ENCODE results near the gene TMEM50A. TPM values are rescaled to one million over a fixed set of nuclear protein-coding genes. Genes with fewer than 3 reads are reported as not detected.
"Not testable (repeated sequence)": the region's sequence is repeated elsewhere in the genome, so short reads cannot be mapped to it uniquely, and the experiment has no call there.

Gene TMEM50A
- polyA plus RNA-seq (2013, experiment 1 of 2): 108 TPM
- polyA plus RNA-seq (2013, experiment 2 of 2): 110 TPM

DNA sequence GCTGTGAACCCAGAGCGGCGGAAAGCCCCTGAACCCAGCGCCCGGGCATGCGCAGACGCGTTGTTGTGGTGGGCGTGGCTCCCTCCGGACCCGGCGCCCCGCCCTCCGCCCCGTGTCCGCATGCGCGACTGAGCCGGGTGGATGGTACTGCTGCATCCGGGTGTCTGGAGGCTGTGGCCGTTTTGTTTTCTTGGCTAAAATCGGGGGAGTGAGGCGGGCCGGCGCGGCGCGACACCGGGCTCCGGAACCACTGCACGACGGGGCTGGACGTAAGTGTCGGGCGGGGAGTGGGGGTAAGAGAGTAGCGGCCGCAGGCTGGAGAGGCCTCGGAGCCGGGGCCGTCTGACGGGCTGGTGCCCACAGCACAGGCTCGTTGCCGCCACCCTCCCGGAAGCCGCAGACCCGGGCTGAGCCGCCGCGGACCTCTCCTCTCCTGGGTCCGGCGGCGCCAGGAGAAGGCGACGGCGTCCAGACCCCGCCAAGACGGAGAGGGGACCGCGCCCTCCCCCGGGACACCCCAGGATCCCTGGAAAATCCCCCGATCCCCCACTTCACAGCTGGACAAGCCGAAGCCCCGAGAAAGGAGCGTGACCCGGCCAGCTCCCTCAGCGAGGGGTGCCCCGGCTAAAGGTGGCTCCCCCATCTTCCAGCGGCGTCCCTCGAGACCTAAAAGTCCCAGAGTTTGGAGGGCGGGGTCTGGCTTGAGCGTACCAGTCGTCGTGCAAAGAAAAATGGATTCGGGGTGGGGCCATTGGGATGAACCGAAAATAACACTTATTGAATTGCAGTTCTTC lies at the start of gene TMEM50A:
TMEM50A (plus strand) TSS at position 147 of the 794 bp plus-strand sequence. CDS start 2,153 bp downstream, outside the sequence.
- H4K91ac ChIP-seq (ENCODE audit: low read depth, low read length, poor library complexity): no peak within 1 kb of the TSS
- no peaks in the 10 kb centered on the region for H3K27me3 ChIP-seq (ENCODE audit: control insufficient read depth in 3 of 3, insufficient read depth in 3 of 3, low read depth in 1 of 3, low read length in 3 of 3)
- peak within 1 kb of the TSS; percentile 98 for H2AFZ ChIP-seq (ENCODE audit: low read length)
- DNase-seq (ENCODE audit: low spot score): peak; percentile 93
- no peaks in the 10 kb centered on the region for H3K4me1 ChIP-seq (ENCODE audit: control insufficient read depth in 2 of 2, insufficient read depth in 1 of 2, low read depth in 1 of 2, low read length in 2 of 2)
- peak within 1 kb of the TSS; percentile 99 for H2BK15ac ChIP-seq (ENCODE audit: low read length)
- H4K8ac ChIP-seq (ENCODE audit: low read depth, low read length): no peak within 1 kb of the TSS
- H2AK5ac ChIP-seq (ENCODE audit: low read depth, low read length): peak within 1 kb of the TSS; percentile 46
- H2BK12ac ChIP-seq (ENCODE audit: low read length): no peak within 1 kb of the TSS
- peaks cover 4% of the 10 kb centered on the region for H3K79me1 ChIP-seq (ENCODE audit: low read depth, low read length)
- no CpG with 5 or more reads among the region's 75 CpGs for WGBS, 2 donors (ENCODE audit: extremely low coverage in 2 of 2, insufficient read length in 2 of 2, insufficient replicate concordance in 1 of 2)
- peak within 1 kb of the TSS; percentile 89 for H3K14ac ChIP-seq (ENCODE audit: low read length)
- H3K9me3 ChIP-seq (replicated peaks in 1 of 2; ENCODE audit: control insufficient read depth in 2 of 2, insufficient read depth in 1 of 2, low read depth in 1 of 2, low read length in 2 of 2): no peaks in the 10 kb centered on the region
- peak within 1 kb of the TSS; percentile 97 for H3K27ac ChIP-seq (replicated peaks; ENCODE audit: low read length)
- H3K9ac ChIP-seq (ENCODE audit: low read depth, low read length, poor library complexity): peak within 1 kb of the TSS; percentile 95
- peak within 1 kb of the TSS; percentile 93 for H2BK5ac ChIP-seq (ENCODE audit: low read length)
- H3K18ac ChIP-seq (ENCODE audit: low read length): peak within 1 kb of the TSS; percentile 98
- H3K4me2 ChIP-seq (ENCODE audit: insufficient read depth, low read length, poor library complexity, severe bottlenecking): peak within 1 kb of the TSS; percentile 73
- no peak within 1 kb of the TSS for H2BK120ac ChIP-seq (ENCODE audit: low read depth, low read length)
- peak within 1 kb of the TSS; percentile 85 for H3K23ac ChIP-seq (ENCODE audit: low read depth, low read length, poor library complexity)
- H3K4ac ChIP-seq (ENCODE audit: low read length): no peak within 1 kb of the TSS
- H3K36me3 ChIP-seq (replicated peaks in 1 of 2; ENCODE audit: control insufficient read depth in 2 of 2, insufficient read depth in 2 of 2, low read length in 2 of 2): peaks cover 0 to 23% of the 10 kb centered on the region in 2 donors
- H3K4me3 ChIP-seq (ENCODE audit: low read length in 2 of 2): peak within 1 kb of the TSS; percentile 97

DNA sequence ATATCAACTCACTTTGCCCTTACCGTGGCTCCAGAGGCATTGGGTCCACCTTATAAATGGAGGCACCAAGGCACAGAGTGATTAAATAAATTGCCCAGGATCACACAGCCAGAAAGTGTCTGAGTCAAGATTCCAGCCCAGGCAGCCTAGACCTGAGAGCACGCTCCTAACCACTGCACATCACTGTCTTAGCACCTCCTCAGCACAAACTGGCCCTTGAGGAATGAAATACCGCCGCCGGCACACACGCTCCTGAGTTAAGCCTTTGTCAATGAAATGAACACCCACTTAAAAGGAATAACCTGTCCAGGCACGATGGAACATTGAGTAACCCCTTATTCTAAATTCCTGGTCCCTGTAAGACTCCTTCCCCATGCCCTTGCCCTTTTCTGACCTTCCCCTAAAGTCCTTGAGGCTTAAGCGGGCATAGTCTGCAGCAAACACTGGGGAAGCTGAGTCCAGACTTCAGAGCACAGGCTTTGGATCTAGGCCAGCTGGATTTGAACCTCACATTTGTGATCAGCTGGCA lies 49.5 kb upstream of the TMEM50A start:
- not testable (repeated sequence) for H2BK12ac ChIP-seq (ENCODE audit: low read length); H3K18ac ChIP-seq (ENCODE audit: low read length); H3K14ac ChIP-seq (ENCODE audit: low read length); H3K27ac ChIP-seq (replicated peaks; ENCODE audit: low read length); H3K4me2 ChIP-seq (ENCODE audit: insufficient read depth, low read length, poor library complexity, severe bottlenecking); H3K4me1 ChIP-seq (ENCODE audit: control insufficient read depth in 2 of 2, insufficient read depth in 1 of 2, low read depth in 1 of 2, low read length in 2 of 2); H3K4ac ChIP-seq (ENCODE audit: low read length); H3K27me3 ChIP-seq (ENCODE audit: control insufficient read depth in 3 of 3, insufficient read depth in 3 of 3, low read depth in 1 of 3, low read length in 3 of 3); H3K36me3 ChIP-seq (replicated peaks in 1 of 2; ENCODE audit: control insufficient read depth in 2 of 2, insufficient read depth in 2 of 2, low read length in 2 of 2); H3K9me3 ChIP-seq (replicated peaks in 1 of 2; ENCODE audit: control insufficient read depth in 2 of 2, insufficient read depth in 1 of 2, low read depth in 1 of 2, low read length in 2 of 2); H3K9ac ChIP-seq (ENCODE audit: low read depth, low read length, poor library complexity); H3K23ac ChIP-seq (ENCODE audit: low read depth, low read length, poor library complexity); H3K4me3 ChIP-seq (ENCODE audit: low read length in 2 of 2); H2AK5ac ChIP-seq (ENCODE audit: low read depth, low read length); H2AFZ ChIP-seq (ENCODE audit: low read length); DNase-seq (ENCODE audit: low spot score); H2BK120ac ChIP-seq (ENCODE audit: low read depth, low read length); H3K79me1 ChIP-seq (ENCODE audit: low read depth, low read length); H2BK5ac ChIP-seq (ENCODE audit: low read length); H4K91ac ChIP-seq (ENCODE audit: low read depth, low read length, poor library complexity); H4K8ac ChIP-seq (ENCODE audit: low read depth, low read length); H2BK15ac ChIP-seq (ENCODE audit: low read length)
- no CpG with 5 or more reads among the region's 8 CpGs for WGBS, 2 donors (ENCODE audit: extremely low coverage in 2 of 2, insufficient read length in 2 of 2, insufficient replicate concordance in 1 of 2)

DNA sequence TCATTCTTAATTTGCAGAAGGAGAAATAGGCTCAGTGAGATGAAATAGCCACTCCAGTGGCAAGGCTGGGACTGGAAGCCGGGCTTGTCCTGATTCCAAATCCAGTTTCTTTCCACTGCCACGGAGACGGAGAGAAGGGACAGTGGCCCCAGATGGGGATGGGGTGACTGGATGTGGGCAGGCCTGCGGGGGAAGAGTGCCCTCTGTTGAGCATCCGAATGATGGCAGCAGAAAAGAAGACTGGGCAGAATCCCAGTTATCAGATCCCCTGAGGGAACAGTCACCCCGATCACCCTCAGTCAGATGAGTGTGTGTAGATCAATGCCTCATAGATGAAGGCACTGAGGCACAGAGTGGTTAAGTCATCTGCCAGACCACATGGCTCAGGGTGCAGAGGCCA lies 48.1 kb upstream of the TMEM50A start:
- H3K23ac ChIP-seq (ENCODE audit: low read depth, low read length, poor library complexity); H2AK5ac ChIP-seq (ENCODE audit: low read depth, low read length); H3K4me2 ChIP-seq (ENCODE audit: insufficient read depth, low read length, poor library complexity, severe bottlenecking); H2BK15ac ChIP-seq (ENCODE audit: low read length); H3K9ac ChIP-seq (ENCODE audit: low read depth, low read length, poor library complexity); H3K27me3 ChIP-seq (ENCODE audit: control insufficient read depth in 3 of 3, insufficient read depth in 3 of 3, low read depth in 1 of 3, low read length in 3 of 3); H2AFZ ChIP-seq (ENCODE audit: low read length); H3K4me1 ChIP-seq (ENCODE audit: control insufficient read depth in 2 of 2, insufficient read depth in 1 of 2, low read depth in 1 of 2, low read length in 2 of 2); H3K18ac ChIP-seq (ENCODE audit: low read length); H3K27ac ChIP-seq (replicated peaks; ENCODE audit: low read length); H2BK5ac ChIP-seq (ENCODE audit: low read length); H3K36me3 ChIP-seq (replicated peaks in 1 of 2; ENCODE audit: control insufficient read depth in 2 of 2, insufficient read depth in 2 of 2, low read length in 2 of 2); H3K79me1 ChIP-seq (ENCODE audit: low read depth, low read length); H3K4me3 ChIP-seq (ENCODE audit: low read length in 2 of 2); DNase-seq (ENCODE audit: low spot score); H3K14ac ChIP-seq (ENCODE audit: low read length); H2BK12ac ChIP-seq (ENCODE audit: low read length); H4K91ac ChIP-seq (ENCODE audit: low read depth, low read length, poor library complexity); H3K4ac ChIP-seq (ENCODE audit: low read length); H3K9me3 ChIP-seq (replicated peaks in 1 of 2; ENCODE audit: control insufficient read depth in 2 of 2, insufficient read depth in 1 of 2, low read depth in 1 of 2, low read length in 2 of 2); H2BK120ac ChIP-seq (ENCODE audit: low read depth, low read length); H4K8ac ChIP-seq (ENCODE audit: low read depth, low read length): not testable (repeated sequence)
- WGBS, 2 donors (ENCODE audit: extremely low coverage in 2 of 2, insufficient read length in 2 of 2, insufficient replicate concordance in 1 of 2): no CpG with 5 or more reads among the region's 6 CpGs

DNA sequence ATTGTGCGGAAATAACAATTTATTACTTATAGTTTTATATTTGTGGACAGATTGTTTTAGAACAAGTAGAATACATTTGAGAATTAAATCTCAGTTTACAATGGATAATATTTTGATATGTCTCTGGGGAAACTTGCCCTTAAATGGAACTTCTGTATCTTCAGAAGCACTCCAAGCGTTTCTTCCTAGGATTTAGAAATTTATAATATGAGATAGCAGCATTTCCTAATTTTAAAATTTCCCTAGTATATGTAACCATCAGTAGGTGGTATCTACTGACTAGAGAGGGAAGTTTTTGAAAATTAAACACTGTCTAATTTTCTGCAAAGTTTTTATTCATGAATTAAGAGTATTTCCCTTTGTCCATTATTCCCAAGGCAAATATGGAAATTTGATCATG lies 44.7 kb upstream of the TMEM50A start:
- not testable (repeated sequence) for H3K36me3 ChIP-seq (replicated peaks in 1 of 2; ENCODE audit: control insufficient read depth in 2 of 2, insufficient read depth in 2 of 2, low read length in 2 of 2); H4K91ac ChIP-seq (ENCODE audit: low read depth, low read length, poor library complexity); H3K4me2 ChIP-seq (ENCODE audit: insufficient read depth, low read length, poor library complexity, severe bottlenecking); H3K9me3 ChIP-seq (replicated peaks in 1 of 2; ENCODE audit: control insufficient read depth in 2 of 2, insufficient read depth in 1 of 2, low read depth in 1 of 2, low read length in 2 of 2); H3K9ac ChIP-seq (ENCODE audit: low read depth, low read length, poor library complexity); H3K4me3 ChIP-seq (ENCODE audit: low read length in 2 of 2); H4K8ac ChIP-seq (ENCODE audit: low read depth, low read length); H3K14ac ChIP-seq (ENCODE audit: low read length); H2BK120ac ChIP-seq (ENCODE audit: low read depth, low read length); H3K18ac ChIP-seq (ENCODE audit: low read length); H2AFZ ChIP-seq (ENCODE audit: low read length); H3K23ac ChIP-seq (ENCODE audit: low read depth, low read length, poor library complexity); H2BK15ac ChIP-seq (ENCODE audit: low read length); H3K4ac ChIP-seq (ENCODE audit: low read length); H3K4me1 ChIP-seq (ENCODE audit: control insufficient read depth in 2 of 2, insufficient read depth in 1 of 2, low read depth in 1 of 2, low read length in 2 of 2); H3K79me1 ChIP-seq (ENCODE audit: low read depth, low read length); H2BK12ac ChIP-seq (ENCODE audit: low read length); H3K27ac ChIP-seq (replicated peaks; ENCODE audit: low read length); H2BK5ac ChIP-seq (ENCODE audit: low read length); H3K27me3 ChIP-seq (ENCODE audit: control insufficient read depth in 3 of 3, insufficient read depth in 3 of 3, low read depth in 1 of 3, low read length in 3 of 3); H2AK5ac ChIP-seq (ENCODE audit: low read depth, low read length); DNase-seq (ENCODE audit: low spot score)
- no CpG with 5 or more reads among the region's 2 CpGs for WGBS, 2 donors (ENCODE audit: extremely low coverage in 2 of 2, insufficient read length in 2 of 2, insufficient replicate concordance in 1 of 2)

All from neuronal stem cell (in vitro differentiated cells).